Stimulated activated CD4-positive, alpha-beta T cell treated with anti-CD3 and anti-CD28 coated beads, Interleukin-15, amount 100 ng/mL, for 1 hour (primary cell): ENCODE data around the gene MIER3.
"Not testable (repeated sequence)": the region's sequence is repeated elsewhere in the genome, so short reads cannot be mapped to it uniquely, and the experiment has no call there.

Experiments
- DNase-seq, 2 donors: peaks; one replicate each; pipeline ENCODE4 v3.0.0-alpha.2; 2020; ENCODE audit warnings: low read depth in 1 of 2, low spot score in 1 of 2

Gene MIER3

GRCh38 chr5:56951946-56952691, at the start of gene MIER3:
Gene MIER3 (minus strand): TSS chr5:56952123. CDS start chr5:56952102, 21 bp downstream.
- peak; percentile 56 to 71 for DNase-seq

DNA sequence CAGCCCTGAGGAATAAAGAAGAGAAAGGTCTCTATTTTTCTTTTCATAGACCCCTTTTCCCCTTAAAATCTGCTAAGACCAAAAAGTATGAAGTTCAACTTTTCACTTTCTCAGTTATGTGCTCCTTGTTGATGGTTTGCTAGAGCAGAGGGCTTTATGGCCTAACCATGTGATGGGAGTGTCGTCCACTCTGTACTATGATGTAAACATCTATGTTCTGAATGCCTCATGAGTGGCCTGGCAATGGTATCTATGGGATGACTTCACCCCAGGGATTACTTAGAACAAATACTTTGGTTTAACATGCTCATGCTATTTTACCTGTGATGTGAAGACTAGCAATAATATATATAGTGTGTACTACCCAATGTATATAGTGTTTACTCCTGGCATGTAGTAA, 43.7 kb upstream of the MIER3 start:
- DNase-seq: no peak

DNA sequence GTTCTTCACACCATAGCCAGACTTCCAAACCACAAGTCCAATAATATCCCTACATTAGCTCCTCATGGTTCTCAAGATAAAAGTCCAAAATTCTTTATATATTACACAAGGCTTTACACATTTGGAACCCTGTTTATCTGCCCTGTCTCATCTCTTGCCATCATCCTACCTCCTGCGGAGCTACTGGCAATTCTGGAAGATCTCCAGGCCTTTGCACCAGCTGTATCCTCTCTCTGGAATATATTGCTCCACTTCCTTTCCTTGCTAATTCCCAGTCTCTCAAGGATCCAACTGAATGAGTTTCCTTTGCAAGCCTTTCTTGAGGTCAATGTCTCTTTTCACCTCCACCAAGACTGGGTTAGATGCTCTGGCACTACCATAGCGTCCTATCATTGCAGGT, 41.3 kb upstream of the MIER3 start:
- no peak for DNase-seq

DNA sequence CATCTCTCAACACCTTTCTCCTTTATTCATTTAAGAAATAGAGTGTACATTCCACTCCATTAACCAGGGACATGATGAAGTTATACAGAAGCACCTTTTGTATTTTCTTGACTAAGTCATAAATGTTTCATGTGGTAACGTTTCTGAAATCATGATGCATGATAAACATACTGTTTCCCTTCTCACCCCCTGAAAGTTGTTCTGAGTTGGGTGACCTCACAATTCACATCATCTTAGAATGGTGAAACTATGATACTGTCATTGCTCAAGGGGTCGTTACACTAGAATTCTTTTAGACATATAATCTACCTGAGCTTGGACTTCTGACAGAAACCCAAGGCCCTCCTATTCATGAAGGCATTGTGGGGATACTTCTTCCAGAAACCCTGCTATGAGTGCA, 37.8 kb upstream of the MIER3 start:
- no peak for DNase-seq

GRCh38 chr5:56988490-56988889, 36.6 kb upstream of the MIER3 start:
- DNase-seq: no peak

DNA sequence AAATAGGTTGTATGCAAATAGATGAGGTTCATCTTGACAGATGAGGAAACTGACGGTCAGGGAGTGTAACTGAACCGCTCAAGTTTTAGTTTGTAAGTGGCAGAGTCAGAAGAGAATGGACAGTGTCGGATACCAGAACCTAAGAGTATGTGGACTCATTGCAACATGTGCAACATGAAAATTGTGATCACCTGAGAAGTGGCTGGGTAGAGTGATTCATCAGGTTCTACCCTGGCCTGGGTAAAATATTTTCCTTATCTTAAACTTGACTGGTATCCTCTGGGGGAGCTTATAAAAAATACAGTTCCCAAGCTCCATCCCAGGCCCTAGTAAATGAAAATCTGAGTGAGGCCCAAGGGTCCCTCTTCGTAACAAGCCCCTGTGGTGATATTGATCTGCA, 35.2 kb upstream of the MIER3 start:
- no peak for DNase-seq

DNA sequence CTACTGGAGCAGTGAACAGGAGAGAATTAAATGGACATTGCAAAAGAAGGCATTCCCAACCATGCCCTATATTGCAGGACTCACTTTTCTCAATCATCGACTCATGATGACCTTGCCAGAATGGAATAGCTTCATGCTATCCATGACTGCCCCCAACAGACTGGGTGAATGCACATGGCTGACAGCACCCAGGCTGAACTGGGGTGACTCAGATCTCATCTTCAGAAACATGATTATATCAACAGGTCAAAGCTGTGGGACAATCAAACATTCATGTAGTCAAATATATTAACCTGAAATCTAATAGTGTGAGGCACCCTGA, 34.7 kb upstream of the MIER3 start:
- DNase-seq: no peak

- no peak for DNase-seq
These were observed 34.2 kb upstream of the MIER3 start for GRCh38 chr5:56985936-56986625.

DNA sequence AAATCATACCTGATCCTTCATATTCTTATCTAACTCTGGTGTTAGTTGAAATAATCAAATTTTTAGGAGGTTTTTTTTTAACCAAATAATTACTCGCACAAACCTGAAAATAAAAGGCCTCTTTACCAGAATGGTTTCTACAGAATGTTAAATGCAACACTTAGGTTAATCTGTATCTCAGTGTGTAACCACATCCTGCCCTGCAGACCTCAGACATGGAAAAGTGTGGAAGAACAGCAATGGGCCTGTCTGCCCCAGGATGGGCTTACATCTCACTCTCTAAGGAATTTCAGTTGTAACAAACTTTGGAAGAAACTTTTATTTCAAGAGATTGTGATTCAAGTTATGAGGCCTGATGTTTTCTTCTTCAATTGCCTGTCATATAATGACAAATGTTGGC, 32.5 kb upstream of the MIER3 start:
- no peak for DNase-seq

- DNase-seq: no peak
These were observed 31.9 kb upstream of the MIER3 start for GRCh38 chr5:56983593-56984361.

- DNase-seq: no peak
These were observed 29.8 kb upstream of the MIER3 start for GRCh38 chr5:56981548-56982315.

DNA sequence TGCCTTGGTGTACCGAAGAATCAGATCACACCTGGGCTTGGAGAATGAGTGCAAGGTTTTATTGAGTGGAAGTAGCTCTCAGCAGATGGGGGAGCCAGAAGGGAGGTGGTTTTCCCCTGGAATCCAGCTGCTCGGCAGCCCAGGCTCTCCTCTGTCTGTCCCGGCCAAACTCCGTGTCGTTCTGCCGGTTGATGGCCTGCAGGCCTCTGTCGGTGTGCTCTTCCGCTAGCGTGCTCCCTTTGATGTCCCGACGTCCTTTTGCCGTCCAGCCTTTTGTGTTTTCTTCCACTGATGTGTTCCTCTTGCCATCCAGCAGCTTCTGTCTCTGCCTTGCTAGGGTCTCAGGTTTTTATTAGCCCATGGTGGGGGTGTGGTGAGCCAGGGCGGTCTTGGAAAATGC, 28.0 kb upstream of the MIER3 start:
- DNase-seq: no peak

DNA sequence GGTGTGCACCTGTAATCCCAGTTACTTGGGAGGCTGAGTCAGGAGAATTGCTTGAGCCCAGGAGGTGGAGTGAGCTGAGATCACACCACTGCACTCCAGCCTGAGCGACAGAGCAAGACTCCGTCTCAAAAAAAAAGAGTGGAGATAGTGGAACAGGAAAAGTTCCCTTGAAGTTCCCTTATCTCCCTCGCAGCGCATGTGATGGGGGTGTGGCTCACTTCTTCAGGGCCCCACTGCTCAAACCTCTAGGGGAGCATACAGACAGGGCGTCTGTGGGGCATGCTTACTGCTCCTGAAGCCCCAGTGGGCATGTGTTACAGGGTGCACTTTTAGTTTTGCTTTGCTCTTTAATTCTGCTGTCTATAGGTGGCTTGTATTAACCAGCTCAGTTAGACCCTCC, 27.6 kb upstream of the MIER3 start:
- not testable (repeated sequence) for DNase-seq

GRCh38 chr5:56977822-56978221, 25.9 kb upstream of the MIER3 start:
- no peak for DNase-seq

GRCh38 chr5:56977021-56977420, 25.1 kb upstream of the MIER3 start:
- no peak for DNase-seq

DNA sequence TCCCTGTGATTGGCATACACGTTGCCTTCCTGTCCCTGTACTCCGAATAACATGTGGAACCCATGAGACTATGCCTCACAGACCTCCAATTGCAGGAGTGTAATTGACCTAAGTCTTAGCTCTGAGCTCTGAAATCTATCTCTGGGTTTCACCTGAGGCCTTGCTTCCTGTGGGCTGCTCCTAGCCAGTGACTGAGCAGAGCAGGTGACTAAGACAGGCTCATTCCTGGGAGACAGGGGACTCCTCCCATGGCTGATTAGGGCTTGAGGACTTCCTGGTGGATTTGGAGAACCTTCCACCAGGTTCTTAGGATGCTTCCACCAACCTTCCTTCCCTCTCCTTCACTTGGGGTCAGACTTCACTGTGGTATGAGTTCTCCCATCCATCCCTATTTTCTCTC, 22.3 kb upstream of the MIER3 start:
- DNase-seq: no peak

DNA sequence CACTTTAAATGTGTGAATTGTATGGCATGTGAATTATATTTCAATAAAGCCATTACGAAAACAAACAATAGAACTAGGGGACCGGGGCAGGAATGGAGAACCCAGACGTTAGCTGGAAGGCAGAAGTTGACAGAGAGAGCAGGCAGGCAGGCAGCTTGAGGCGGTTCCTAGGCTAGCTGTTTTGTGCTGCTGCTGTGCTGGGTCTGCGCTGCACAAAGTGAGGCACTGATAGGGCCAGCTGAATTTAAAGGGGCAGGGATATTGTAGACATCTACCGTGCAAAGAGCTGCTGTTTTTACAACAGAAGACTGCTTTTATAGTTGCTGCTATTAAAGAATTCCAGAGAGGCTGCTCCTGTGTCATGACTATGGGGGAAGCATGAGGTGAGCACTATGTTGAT, 21.6 kb upstream of the MIER3 start:
- DNase-seq: no peak

GRCh38 chr5:56971275-56971674, 19.4 kb upstream of the MIER3 start:
- DNase-seq: no peak

DNA sequence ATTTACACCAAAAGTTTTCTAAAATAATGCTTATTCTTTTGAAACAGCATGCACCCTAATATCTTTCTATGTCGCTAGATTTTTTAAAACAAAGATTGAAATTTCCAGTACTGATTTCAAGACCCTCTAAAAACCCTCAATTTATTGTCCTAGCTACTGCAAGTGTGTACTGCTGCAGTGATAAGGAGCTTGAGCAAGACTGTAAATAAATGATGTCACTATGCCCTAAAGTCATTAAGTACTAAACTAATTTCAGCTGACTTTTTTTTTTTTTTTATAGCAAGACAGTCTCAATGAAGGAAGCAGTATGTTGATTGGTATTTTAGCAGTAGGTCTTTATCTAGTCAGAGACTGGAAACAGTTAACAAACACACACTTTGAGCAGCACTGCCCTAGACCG, 12.2 kb upstream of the MIER3 start:
- no peak for DNase-seq

GRCh38 chr5:56963246-56963645, 11.3 kb upstream of the MIER3 start:
- DNase-seq: no peak

- DNase-seq: no peak
These were observed 10.4 kb upstream of the MIER3 start for GRCh38 chr5:56962286-56962685.

DNA sequence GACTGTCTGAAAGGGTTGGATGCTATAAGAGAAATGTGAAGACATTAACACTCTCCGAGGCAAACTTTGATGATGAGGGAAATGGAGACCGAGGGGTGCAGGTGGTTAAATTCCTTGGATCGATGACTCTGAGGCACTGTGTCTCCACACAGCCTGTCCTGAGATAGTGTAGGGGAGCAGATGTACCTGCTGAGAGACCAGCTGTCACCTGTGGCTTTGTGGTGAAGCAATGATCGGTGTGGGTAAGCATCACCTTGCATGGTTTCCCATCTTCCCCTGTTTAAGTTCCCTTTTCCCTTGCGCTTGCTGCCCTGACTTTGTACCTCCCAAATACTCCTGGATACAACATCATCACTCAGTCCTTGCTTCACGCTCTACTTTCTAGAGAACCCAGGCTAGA, 9.8 kb upstream of the MIER3 start:
- DNase-seq: no peak
